GM12891 (cell line): ENCODE data around the gene AURKB.
A peak's percentile ranks its signal among the peaks of the same experiment; 100 is the strongest.
"Not testable (repeated sequence)": the region's sequence is repeated elsewhere in the genome, so short reads cannot be mapped to it uniquely, and the experiment has no call there.

ENCODE experiments used
- DNase-seq: peaks from one replicate; pipeline ENCODE4 v3.0.0; 2011; ENCODE audit warnings: low spot score; ENCODE audit not compliant: insufficient read length
- FAIRE-seq: peaks from 2 replicates; lab custom pipeline; 2011; peaks lifted over from hg19 to GRCh38; lab: Jason Lieb, UNC
- PAX5 ChIP-seq: IDR thresholded peaks from 2 replicates; pipeline ENCODE4 v1.6.1; 2011; ENCODE audit warnings: low read length, moderate library complexity, mild to moderate bottlenecking; ENCODE audit not compliant: insufficient read depth, severe bottlenecking
- POLR2A ChIP-seq: IDR thresholded peaks from 2 replicates; pipeline ENCODE4 v1.6.1; 2011; ENCODE audit warnings: low read depth, low read length, control low read depth
- POLR2AphosphoS5 ChIP-seq: IDR thresholded peaks from 2 replicates; pipeline ENCODE4 v1.6.1; 2011; ENCODE audit warnings: low read depth, low read length, control low read depth
- POU2F2 ChIP-seq: IDR thresholded peaks from 2 replicates; pipeline ENCODE4 v1.6.1; 2011; ENCODE audit warnings: low read depth, mild to moderate bottlenecking, control low read depth, low read length, moderate library complexity
- SPI1 ChIP-seq: IDR thresholded peaks from 2 replicates; pipeline ENCODE4 v1.6.1; 2011; ENCODE audit warnings: low read depth, low read length, control low read depth
- TAF1 ChIP-seq: IDR thresholded peaks from 2 replicates; pipeline ENCODE4 v1.6.1; 2011; ENCODE audit warnings: low read depth, low read length, control low read depth

Gene AURKB

DNA sequence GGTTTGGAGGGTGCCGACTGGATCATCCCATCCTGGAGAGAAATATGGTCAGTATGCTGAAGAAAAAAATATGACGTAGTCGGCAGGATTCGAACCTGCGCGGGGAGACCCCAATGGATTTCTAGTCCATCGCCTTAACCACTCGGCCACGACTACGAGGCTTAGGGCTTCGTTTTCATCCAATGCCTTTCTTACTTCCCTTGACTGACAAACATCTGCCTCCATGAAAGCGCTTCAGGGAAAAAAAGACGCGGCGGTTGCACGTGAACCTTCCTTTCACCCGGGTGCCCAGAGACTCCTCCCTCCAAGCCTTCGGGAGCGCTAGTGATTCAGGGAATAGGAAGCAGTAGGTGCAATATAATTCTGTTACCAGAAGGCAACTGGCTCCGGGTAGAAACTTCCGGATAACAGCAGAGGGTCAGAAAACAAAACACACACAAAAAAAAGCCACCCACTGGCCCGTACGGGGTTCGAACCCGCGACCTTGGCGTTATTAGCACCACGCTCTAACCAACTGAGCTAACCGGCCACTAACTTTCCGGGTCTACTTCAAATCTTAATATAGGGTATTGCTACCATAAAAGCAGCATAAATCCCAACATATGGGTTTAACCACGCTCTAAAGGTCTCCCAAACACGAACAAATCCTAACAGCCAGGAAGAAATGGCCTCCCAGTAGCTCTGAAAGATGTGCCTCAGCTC lies 16.3 kb upstream of the AURKB start:
- DNase-seq (no peak), FAIRE-seq (no peak)
- no peak for TF ChIP-seq PAX5
- TF ChIP-seq POLR2AphosphoS5 = peak; percentile 56

DNA sequence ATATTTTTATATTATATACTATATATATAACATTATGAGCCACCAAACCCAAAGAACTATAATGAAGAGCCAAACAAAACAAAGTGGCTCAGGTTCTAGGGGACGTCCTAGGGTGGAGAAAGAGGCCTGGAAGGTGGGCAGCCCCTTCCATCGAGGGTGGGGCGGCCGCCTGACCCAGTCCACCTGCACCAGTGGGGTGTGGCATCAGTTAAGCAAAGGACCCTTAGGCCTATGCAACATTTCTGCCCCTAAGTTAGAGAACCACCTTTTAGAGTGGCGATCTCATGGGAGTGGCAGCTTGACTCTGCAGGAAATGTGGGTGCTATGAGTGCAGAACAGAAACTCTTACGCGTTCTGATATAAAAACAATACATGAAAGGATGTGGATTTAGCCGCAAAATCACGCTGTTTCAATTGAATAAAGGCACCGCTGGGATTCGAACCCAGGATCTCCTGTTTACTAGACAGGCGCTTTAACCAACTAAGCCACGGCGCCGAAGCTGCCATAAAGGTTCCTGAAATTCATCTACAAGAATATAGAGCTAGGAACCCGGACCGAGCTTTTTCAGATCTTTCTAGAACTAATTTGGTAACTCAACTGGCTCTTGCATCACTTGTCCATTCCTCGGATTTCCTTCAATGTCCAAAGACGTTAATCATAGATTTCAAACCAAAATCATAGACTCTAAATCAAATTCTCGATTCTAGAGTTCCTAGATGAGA lies 15.6 kb upstream of the AURKB start:
- FAIRE-seq (no peak), DNase-seq (no peak)
- TF ChIP-seq POU2F2 = no peak

- DNase-seq = no peak
- no peak for FAIRE-seq
- 0 out of 2 replicates have a peak, but pooled peaks have one; percentile 28 for TF ChIP-seq POLR2A
- no peak for TF ChIP-seq POU2F2
- TF ChIP-seq POLR2AphosphoS5 = 0 out of 2 replicates have a peak, but pooled peaks have one; percentile 30
These were observed 14.8 kb upstream of the AURKB start for GRCh38 chr17:8224891-8225812.

GRCh38 chr17:8223356-8224126 lies 13.2 kb upstream of the AURKB start:
- DNase-seq (no peak), FAIRE-seq (no peak)
- TF ChIP-seq POLR2A (no peak; the same call in 1 of the 2 replicates), POLR2AphosphoS5 (no peak), POU2F2 (0 out of 2 replicates have a peak, but pooled peaks have one; percentile 4)

- FAIRE-seq = peak; percentile 91
These were observed 12.4 kb upstream of the AURKB start for GRCh38 chr17:8222630-8223355.

GRCh38 chr17:8222380-8222629 lies 11.9 kb upstream of the AURKB start:
- DNase-seq = no peak
- peak; percentile 74 for FAIRE-seq
- TF ChIP-seq POU2F2 = no peak
- peak; percentile 64 for TF ChIP-seq SPI1
- TF ChIP-seq TAF1 = no peak

More at GRCh38 chr17:8222630-8223355, 12.4 kb upstream of the AURKB start:
- no peak for DNase-seq
- TF ChIP-seq SPI1 = peak; percentile 20; the same call in 1 of the 2 replicates
- peak; percentile 63 for TF ChIP-seq TAF1
- TF ChIP-seq POLR2AphosphoS5 = peak; percentile 56; the same call in 1 of the 2 replicates
- peak; percentile 63; the same call in 1 of the 2 replicates for TF ChIP-seq POU2F2
- TF ChIP-seq PAX5 = peak; percentile 3
- TF ChIP-seq POLR2A = peak; percentile 85

DNA sequence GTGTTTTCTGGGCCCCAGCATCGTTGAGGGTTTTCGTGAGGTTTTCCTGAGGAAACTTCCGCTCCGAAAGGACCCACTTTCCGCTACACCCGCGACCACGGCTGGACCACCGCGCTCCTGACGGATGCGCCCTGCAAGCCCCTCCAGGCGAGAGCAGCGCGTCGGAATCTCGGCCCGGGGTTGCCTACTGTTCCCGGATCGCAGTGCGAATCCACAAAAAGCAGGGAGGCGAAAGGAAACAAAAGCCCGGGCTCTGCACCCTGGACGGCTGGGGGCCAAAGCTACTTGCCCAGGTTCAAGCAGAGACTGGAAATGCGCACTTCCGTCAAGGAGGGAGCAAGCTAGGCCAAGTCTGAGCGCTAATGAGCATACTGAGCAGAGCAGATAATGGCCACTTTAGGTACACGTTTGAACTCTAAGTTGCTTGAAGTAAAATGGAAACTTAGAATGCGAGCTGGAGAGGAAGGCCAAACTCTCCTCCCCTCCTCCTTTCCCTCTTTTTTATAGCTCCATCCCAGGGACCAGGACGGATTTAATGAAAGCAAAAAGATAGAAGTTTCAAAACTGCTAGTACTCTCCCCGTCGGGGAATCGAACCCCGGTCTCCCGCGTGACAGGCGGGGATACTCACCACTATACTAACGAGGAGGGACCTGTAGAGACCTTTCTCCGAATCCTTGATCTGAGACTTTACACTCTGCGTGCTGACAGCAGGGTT lies 11.4 kb upstream of the AURKB start:
- TF ChIP-seq TAF1 (peak; percentile 58), POLR2A (0 out of 2 replicates have a peak, but pooled peaks have one; percentile 56), SPI1 (peak; percentile 34; the same call in 1 of the 2 replicates), POLR2AphosphoS5 (peak; percentile 64), POU2F2 (no peak), PAX5 (no peak)
- peak; percentile 73 for FAIRE-seq
- DNase-seq = no peak

DNA sequence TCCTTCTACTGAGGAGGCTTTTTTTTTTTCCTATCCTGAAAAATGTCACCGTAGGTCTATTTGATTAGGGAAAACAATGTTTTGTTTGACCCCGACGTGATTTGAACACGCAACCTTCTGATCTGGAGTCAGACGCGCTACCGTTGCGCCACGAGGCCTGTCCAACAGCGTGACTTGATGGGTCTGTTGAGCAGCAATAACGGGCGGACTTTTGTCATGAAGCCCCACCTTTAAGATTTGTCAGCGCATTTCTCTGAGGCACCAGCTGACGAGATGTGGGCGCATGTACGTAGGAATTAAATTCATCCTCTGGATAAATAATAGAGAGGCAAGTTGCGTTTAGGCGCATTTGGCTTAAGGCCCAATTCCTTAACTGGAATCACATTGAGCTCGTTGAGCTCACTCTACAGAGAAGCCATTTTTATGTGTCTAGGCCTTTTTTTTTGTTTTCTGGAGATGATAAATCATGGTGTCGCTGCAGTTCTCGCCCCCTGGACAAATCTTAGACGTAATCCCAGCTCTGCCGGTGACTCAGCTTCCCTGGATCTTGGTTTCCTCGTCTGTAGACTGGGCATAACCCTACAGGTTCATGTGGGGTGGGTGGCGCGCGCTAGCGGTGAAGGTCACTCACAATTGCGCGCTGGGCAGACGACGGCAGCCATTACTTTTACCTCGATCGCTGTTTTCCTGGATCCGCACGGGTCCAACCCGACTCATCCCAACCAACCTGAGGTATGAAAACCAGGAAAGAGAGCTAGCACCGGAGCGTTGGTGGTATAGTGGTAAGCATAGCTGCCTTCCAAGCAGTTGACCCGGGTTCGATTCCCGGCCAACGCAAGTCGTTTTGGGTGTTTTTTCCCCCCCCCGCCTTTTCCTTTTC lies 10.6 kb upstream of the AURKB start:
- TF ChIP-seq POLR2A = no peak; the same call in 1 of the 2 replicates
- TF ChIP-seq PAX5 = no peak
- no peak; the same call in 1 of the 2 replicates for TF ChIP-seq POLR2AphosphoS5
- TF ChIP-seq TAF1 = no peak
- TF ChIP-seq POU2F2 = no peak
- no peak for TF ChIP-seq SPI1
- DNase-seq (no peak), FAIRE-seq (peak; percentile 83)

GRCh38 chr17:8214000-8214399 lies 3.6 kb upstream of the AURKB start:
- DNase-seq, FAIRE-seq: not testable (repeated sequence)
